Hepatocyte (in vitro differentiated cells): ENCODE data around the gene MON1B. TPM values are rescaled to one million over a fixed set of nuclear protein-coding genes. Genes with fewer than 3 reads are reported as not detected.
"Not testable (repeated sequence)": the region's sequence is repeated elsewhere in the genome, so short reads cannot be mapped to it uniquely, and the experiment has no call there.

ENCODE experiments used
- DNase-seq: peaks from one replicate; pipeline ENCODE4 v3.0.0-alpha.2; 2016; ENCODE audit warnings: low spot score
- H2AFZ ChIP-seq: fragments of 200-600 bp; sonication (generic); 2 replicates; pipeline ENCODE4 v1.6.0; 2016; ENCODE audit warnings: antibody characterized with exemption, mild to moderate bottlenecking
- H3K27ac ChIP-seq: fragments of 200-600 bp; sonication (generic); 2 replicates; pipeline ENCODE4 v1.5.1; 2016; ENCODE audit warnings: mild to moderate bottlenecking
- H3K27me3 ChIP-seq: fragments of 200-600 bp; sonication (generic); 2 replicates; pipeline ENCODE4 v1.6.1; 2016
- H3K36me3 ChIP-seq: fragments of 200-600 bp; sonication (generic); replicated peaks from 2 replicates; pipeline ENCODE4 v1.5.1; 2016; ENCODE audit warnings: low read depth; ENCODE audit not compliant: insufficient read depth
- H3K4me1 ChIP-seq: fragments of 200-600 bp; sonication (generic); 2 replicates; pipeline ENCODE4 v1.5.1; 2016; ENCODE audit warnings: mild to moderate bottlenecking, moderate library complexity; ENCODE audit not compliant: insufficient read depth
- H3K4me2 ChIP-seq: fragments of 200-600 bp; sonication (generic); 2 replicates; pipeline ENCODE4 v1.6.0; 2016
- H3K4me3 ChIP-seq: fragments of 200-600 bp; sonication (generic); 2 replicates; pipeline ENCODE4 v1.5.1; 2016; ENCODE audit warnings: mild to moderate bottlenecking
- H3K79me2 ChIP-seq: fragments of 200-600 bp; sonication (generic); 2 replicates; pipeline ENCODE4 v1.6.0; 2017; ENCODE audit warnings: mild to moderate bottlenecking
- H3K9me2 ChIP-seq: fragments of 200-600 bp; sonication (generic); replicated peaks from 2 replicates; pipeline ENCODE4 v1.6.0; 2017; ENCODE audit warnings: mild to moderate bottlenecking; ENCODE audit not compliant: insufficient read depth
- H3K9me3 ChIP-seq: fragments of 200-600 bp; sonication (generic); 2 replicates; pipeline ENCODE4 v1.5.1; 2016; ENCODE audit warnings: low read depth, mild to moderate bottlenecking
- H4K20me1 ChIP-seq: fragments of 200-600 bp; sonication (generic); 2 replicates; pipeline ENCODE4 v1.6.0; 2016; ENCODE audit warnings: mild to moderate bottlenecking; ENCODE audit not compliant: insufficient read depth, poor library complexity, severe bottlenecking
- CTCF ChIP-seq: fragments of 200-600 bp; sonication (generic); IDR thresholded peaks from 2 replicates; pipeline ENCODE4 v1.5.1; 2016; ENCODE audit warnings: antibody characterized with exemption, mild to moderate bottlenecking; ENCODE audit not compliant: poor library complexity
- EZH2 ChIP-seq: fragments of 200-600 bp; sonication (generic); IDR thresholded peaks from 2 replicates; pipeline ENCODE4 v1.6.1; 2016; ENCODE audit warnings: antibody characterized with exemption, mild to moderate bottlenecking, borderline replicate concordance
- EZH2phosphoT487 ChIP-seq: fragments of 200-600 bp; sonication (generic); IDR thresholded peaks from one replicate; pipeline ENCODE4 v1.6.1; 2018; ENCODE audit warnings: antibody characterized with exemption, mild to moderate bottlenecking, low read depth, moderate library complexity; ENCODE audit not compliant: unreplicated experiment, severe bottlenecking
- WGBS: methylation state at CpG from one replicate; pipeline ENCODE4 v1.1.6; 2016; ENCODE audit warnings: low lambda C conversion rate; ENCODE audit errors: missing lambda C conversion rate; 5-methylcytosine and 5-hydroxymethylcytosine counted together
- polyA plus RNA-seq: library from polyadenylated mRNA; unstranded; fragments of >200 nt; fragmentation: Nextera tagmentation; extraction: Ambion mirVana; gene quantifications from 2 replicates; pipeline ENCODE4 v1.2.1, GENCODE V29; 2016
- total RNA-seq: library from RNA; depleted of rRNA; stranded (reverse); fragments of >200 nt; gene quantifications from 2 replicates; pipeline ENCODE4 v1.2.3, GENCODE V29; 2014

MON1B gene
- total and polyA plus RNA-seq, 2 experiments from 2014 or later: 13.5 to 42.3 TPM

- no peaks in the 10 kb centered on the region for H3K9me3 ChIP-seq
- WGBS: 2% methylated on average over 21 of the region's 21 CpGs
- H3K79me2 ChIP-seq: no peaks in the 10 kb centered on the region
- peak overlapping the region; percentile 87 for H3K4me2 ChIP-seq
- no peak overlapping the region for H2AFZ ChIP-seq
- H3K9me2 ChIP-seq: no peaks in the 10 kb centered on the region
- DNase-seq: peak; percentile 93
- no peak overlapping the region for H3K4me3 ChIP-seq
- no peaks in the 10 kb centered on the region for H3K27me3 ChIP-seq
- no peaks in the 10 kb centered on the region for H4K20me1 ChIP-seq
- TF ChIP-seq CTCF (peak; percentile 100), EZH2 (no peak), EZH2phosphoT487 (no peak)
- H3K36me3 ChIP-seq: no peaks in the 10 kb centered on the region
- H3K4me1 ChIP-seq: no peaks in the 10 kb centered on the region
- H3K27ac ChIP-seq: no peak overlapping the region
Observed at GRCh38 chr16:77236063-77236511, 45.1 kb downstream of the MON1B start.

- Histone ChIP-seq H3K9me2 (no peaks in the 10 kb centered on the region), H3K4me2 (no peak overlapping the region), H3K79me2 (no peaks in the 10 kb centered on the region), H4K20me1 (no peaks in the 10 kb centered on the region), H2AFZ (no peak overlapping the region), H3K27ac (no peak overlapping the region), H3K4me3 (no peak overlapping the region), H3K4me1 (no peaks in the 10 kb centered on the region), H3K27me3 (no peaks in the 10 kb centered on the region), H3K9me3 (no peaks in the 10 kb centered on the region), H3K36me3 (no peaks in the 10 kb centered on the region)
- WGBS: 77% methylated on average over 5 of the region's 5 CpGs
- DNase-seq: no peak
- no peak for TF ChIP-seq EZH2phosphoT487
- TF ChIP-seq EZH2: no peak
Observed at GRCh38 chr16:77238593-77238992, 47.6 kb downstream of the MON1B start.

DNA sequence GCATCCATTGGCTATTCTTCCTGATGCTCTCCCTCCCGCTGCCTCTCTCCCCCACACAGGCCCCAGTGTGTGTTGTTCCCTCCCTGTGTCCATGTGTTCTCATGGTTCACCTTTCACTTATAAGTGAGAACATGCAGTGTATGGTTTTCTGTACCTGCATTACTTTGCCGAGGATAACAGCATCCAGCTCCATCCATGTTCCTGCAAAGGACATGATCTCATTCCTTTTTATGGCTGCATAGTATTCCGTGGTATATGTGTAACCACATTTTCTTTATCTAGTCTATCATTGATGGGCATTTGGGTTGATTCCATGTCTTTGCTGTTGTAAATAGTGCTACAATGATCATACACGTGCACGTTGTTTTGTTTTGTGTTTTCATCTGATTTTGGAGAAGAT lies 51.5 kb downstream of the MON1B start:
- not testable (repeated sequence) for H4K20me1 ChIP-seq, H3K9me2 ChIP-seq, H3K79me2 ChIP-seq, H3K4me2 ChIP-seq, H3K36me3 ChIP-seq, H3K4me3 ChIP-seq, H3K9me3 ChIP-seq, H3K4me1 ChIP-seq, DNase-seq, H3K27ac ChIP-seq, H2AFZ ChIP-seq, H3K27me3 ChIP-seq
- WGBS: 91% methylated on average over 5 of the region's 5 CpGs

DNA sequence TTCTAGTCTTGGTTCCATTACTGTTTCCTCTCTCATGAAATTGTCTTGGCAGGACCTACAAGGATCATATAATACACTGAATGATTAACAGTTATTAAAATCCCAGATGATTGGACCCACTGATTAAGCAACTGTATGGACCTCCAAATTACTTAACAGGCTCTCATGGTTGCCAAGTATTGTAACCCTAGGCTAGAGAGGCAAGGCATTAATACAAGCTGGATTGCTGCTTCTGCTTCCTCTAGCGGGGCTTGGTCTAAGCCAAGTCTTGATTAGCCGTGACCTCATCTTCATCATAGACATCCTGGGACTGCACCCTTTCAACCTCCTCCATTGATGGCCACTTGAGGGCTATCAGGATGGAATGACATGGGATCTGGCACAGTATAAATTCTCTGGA lies 55.2 kb downstream of the MON1B start:
- H4K20me1 ChIP-seq: no peaks in the 10 kb centered on the region
- H3K27ac ChIP-seq: no peak overlapping the region
- H2AFZ ChIP-seq: no peak overlapping the region
- no peak overlapping the region for H3K4me2 ChIP-seq
- H3K4me3 ChIP-seq: no peak overlapping the region
- no peaks in the 10 kb centered on the region for H3K36me3 ChIP-seq
- H3K9me2 ChIP-seq: no peaks in the 10 kb centered on the region
- no peaks in the 10 kb centered on the region for H3K4me1 ChIP-seq
- H3K79me2 ChIP-seq: no peaks in the 10 kb centered on the region
- no peak for TF ChIP-seq CTCF
- TF ChIP-seq EZH2phosphoT487: no peak
- TF ChIP-seq EZH2: no peak
- no peaks in the 10 kb centered on the region for H3K27me3 ChIP-seq
- H3K9me3 ChIP-seq: no peaks in the 10 kb centered on the region
- DNase-seq: no peak
- WGBS: 97% methylated on average over 2 of the region's 2 CpGs

DNA sequence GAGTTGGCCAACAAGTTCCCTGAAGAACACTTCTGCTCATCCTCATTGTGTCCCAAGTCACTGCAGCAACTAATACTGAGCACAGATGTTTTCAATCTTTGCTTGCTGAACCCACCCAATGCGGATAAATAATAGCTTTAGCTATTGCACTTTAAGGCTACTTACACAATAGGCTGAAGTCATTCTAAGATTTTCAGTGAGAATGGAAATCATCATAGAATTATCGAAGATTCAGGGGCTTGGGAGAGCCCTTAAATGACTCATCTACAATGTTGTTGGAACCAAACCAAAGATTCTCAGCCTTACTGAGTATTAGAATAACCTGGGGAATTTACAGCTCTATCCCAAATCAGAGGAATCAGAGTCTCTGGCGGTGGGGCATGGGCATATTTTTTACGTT lies 59.4 kb downstream of the MON1B start:
- Histone ChIP-seq H2AFZ (no peak overlapping the region), H3K27me3 (no peaks in the 10 kb centered on the region), H3K4me3 (no peak overlapping the region), H3K36me3 (no peaks in the 10 kb centered on the region), H3K4me1 (no peaks in the 10 kb centered on the region), H3K79me2 (no peaks in the 10 kb centered on the region), H3K27ac (no peak overlapping the region), H3K9me2 (no peaks in the 10 kb centered on the region), H3K9me3 (no peaks in the 10 kb centered on the region), H4K20me1 (no peaks in the 10 kb centered on the region), H3K4me2 (no peak overlapping the region)
- DNase-seq: no peak
- 82% methylated on average over 4 of the region's 4 CpGs for WGBS
- TF ChIP-seq EZH2phosphoT487 (no peak), EZH2 (no peak), CTCF (no peak)
